Measurements from ENCODE around the gene GDPD4. TPM values are rescaled to one million over a fixed set of nuclear protein-coding genes. Genes with fewer than 3 reads are reported as not detected.

GDPD4 gene
- total RNA-seq, 1 donor from 2014 or later = not detected

GRCh38 chr11:77195071-77195755, 106.3 kb downstream of the GDPD4 start:
- Histone ChIP-seq H3K9me3 (ENCODE audit: control insufficient read depth in 3 of 3, low read length in 3 of 3) (no peaks in the 10 kb centered on the region), H3K4me1 (ENCODE audit: control insufficient read depth in 3 of 3, insufficient read depth in 3 of 3, low read length in 3 of 3) (peaks cover 0 to 9% (median 9%) of the 10 kb centered on the region in 3 donors), H3K4me3 (ENCODE audit: low read length in 3 of 3) (no peak overlapping the region), H3K36me3 (ENCODE audit: control insufficient read depth in 3 of 3, insufficient read depth in 3 of 3, low read length in 3 of 3) (peaks cover 0 to 2% (median 0%) of the 10 kb centered on the region in 3 donors), H3K27ac (ENCODE audit: low read depth, low read length) (no peak overlapping the region), H3K27me3 (ENCODE audit: control insufficient read depth in 3 of 3, insufficient read depth in 3 of 3, low read length in 3 of 3) (no peaks in the 10 kb centered on the region), H3K9ac (ENCODE audit: low read depth in 1 of 3, low read length in 3 of 3) (peak overlapping the region in 2 of 3 donors; percentile 33 to 43)

DNA sequence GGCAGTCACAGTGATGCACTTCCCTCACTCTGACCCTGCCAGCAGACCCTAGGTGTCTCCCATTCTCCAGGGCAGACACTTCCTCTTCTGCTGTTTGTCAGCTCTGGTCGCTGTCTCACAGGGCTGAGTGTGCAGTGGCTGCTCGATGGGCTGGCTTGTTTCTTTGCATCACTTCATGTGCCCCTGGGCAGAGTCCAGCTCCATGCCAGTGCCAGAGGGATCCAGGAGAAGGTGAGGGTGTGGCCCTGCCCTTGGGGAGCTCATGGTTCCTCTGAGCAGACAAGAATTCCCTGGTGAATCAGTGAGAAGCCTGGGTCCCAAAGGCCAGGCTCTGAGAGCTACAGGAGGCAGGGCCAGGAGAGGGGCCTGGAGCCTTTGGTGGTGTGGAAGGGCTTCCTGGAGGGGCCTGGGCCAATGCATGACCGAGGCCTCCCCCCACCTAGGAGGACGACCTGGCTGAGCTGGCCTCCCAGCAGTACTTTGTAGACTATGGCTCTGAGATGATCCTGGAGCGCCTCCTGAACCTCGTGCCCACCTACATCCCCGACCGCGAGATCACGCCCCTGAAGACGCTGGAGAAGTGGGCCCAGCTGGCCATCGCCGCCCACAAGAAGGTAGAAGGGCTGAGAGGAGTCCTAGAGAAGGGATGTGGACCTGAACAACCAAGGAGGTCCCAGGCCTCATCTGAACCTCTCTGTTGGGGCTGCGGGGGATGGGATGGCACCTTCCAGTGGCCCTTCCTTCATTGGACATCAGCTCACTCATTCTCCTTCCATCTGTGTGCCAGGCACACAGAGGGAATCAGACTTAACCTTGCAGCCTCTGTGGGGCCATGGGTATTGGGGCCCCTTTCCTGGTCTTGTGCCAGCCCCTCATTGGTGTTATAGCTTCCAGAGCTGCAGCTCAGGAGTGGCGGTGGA, 107.3 kb downstream of the GDPD4 start:
- Histone ChIP-seq H3K9me3 (ENCODE audit: control insufficient read depth in 3 of 3, low read length in 3 of 3) (no peaks in the 10 kb centered on the region), H3K4me1 (ENCODE audit: control insufficient read depth in 3 of 3, insufficient read depth in 3 of 3, low read length in 3 of 3) (peaks cover 0 to 9% (median 9%) of the 10 kb centered on the region in 3 donors), H3K27ac (ENCODE audit: low read depth, low read length) (no peak overlapping the region), H3K4me3 (ENCODE audit: low read length in 3 of 3) (no peak overlapping the region), H3K36me3 (ENCODE audit: control insufficient read depth in 3 of 3, insufficient read depth in 3 of 3, low read length in 3 of 3) (peaks cover 0 to 2% (median 0%) of the 10 kb centered on the region in 3 donors), H3K27me3 (ENCODE audit: control insufficient read depth in 3 of 3, insufficient read depth in 3 of 3, low read length in 3 of 3) (no peaks in the 10 kb centered on the region), H3K9ac (ENCODE audit: low read depth in 1 of 3, low read length in 3 of 3) (no peak overlapping the region)

GRCh38 chr11:77193167-77193566, 108.3 kb downstream of the GDPD4 start:
- H3K4me1 ChIP-seq (ENCODE audit: control insufficient read depth in 3 of 3, insufficient read depth in 3 of 3, low read length in 3 of 3) = peaks cover 0 to 9% (median 9%) of the 10 kb centered on the region in 3 donors

GRCh38 chr11:77191823-77192495, 109.5 kb downstream of the GDPD4 start:
- Histone ChIP-seq H3K36me3 (ENCODE audit: control insufficient read depth in 3 of 3, insufficient read depth in 3 of 3, low read length in 3 of 3) (peaks cover 0 to 2% (median 0%) of the 10 kb centered on the region in 3 donors), H3K4me3 (ENCODE audit: low read length in 3 of 3) (no peak overlapping the region)

More at GRCh38 chr11:77193167-77193566, 108.3 kb downstream of the GDPD4 start:
- Histone ChIP-seq H3K27ac (ENCODE audit: low read depth, low read length) (no peak overlapping the region), H3K9me3 (ENCODE audit: control insufficient read depth in 3 of 3, low read length in 3 of 3) (no peaks in the 10 kb centered on the region), H3K27me3 (ENCODE audit: control insufficient read depth in 3 of 3, insufficient read depth in 3 of 3, low read length in 3 of 3) (no peaks in the 10 kb centered on the region), H3K4me3 (ENCODE audit: low read length in 3 of 3) (no peak overlapping the region), H3K9ac (ENCODE audit: low read depth in 1 of 3, low read length in 3 of 3) (no peak overlapping the region), H3K36me3 (ENCODE audit: control insufficient read depth in 3 of 3, insufficient read depth in 3 of 3, low read length in 3 of 3) (peaks cover 0 to 2% (median 0%) of the 10 kb centered on the region in 3 donors)

DNA sequence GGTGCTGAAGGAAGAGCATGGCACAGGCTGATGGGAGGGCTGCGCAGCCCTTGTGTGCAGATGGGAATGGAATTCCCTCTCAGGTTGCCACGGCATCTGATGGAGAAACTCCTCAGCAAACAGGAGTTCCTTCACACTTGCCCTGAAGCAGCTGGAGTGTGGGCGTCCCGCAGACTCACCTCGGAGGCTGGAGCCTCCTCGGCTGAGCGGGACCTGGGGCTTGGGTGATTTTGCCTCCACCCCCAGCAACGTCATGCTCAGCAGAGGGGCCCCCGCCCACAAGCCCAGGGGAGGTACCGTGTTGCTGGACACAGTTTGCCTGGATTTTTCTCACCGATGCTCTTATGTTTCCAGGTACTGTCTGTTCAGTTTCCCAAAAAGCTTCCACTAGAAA, 110.1 kb downstream of the GDPD4 start:
- peaks cover 0 to 9% (median 9%) of the 10 kb centered on the region in 3 donors for H3K4me1 ChIP-seq (ENCODE audit: control insufficient read depth in 3 of 3, insufficient read depth in 3 of 3, low read length in 3 of 3)

More at GRCh38 chr11:77191823-77192495, 109.5 kb downstream of the GDPD4 start:
- H3K4me1 ChIP-seq (ENCODE audit: control insufficient read depth in 3 of 3, insufficient read depth in 3 of 3, low read length in 3 of 3) = peaks cover 0 to 9% (median 9%) of the 10 kb centered on the region in 3 donors
- no peaks in the 10 kb centered on the region for H3K9me3 ChIP-seq (ENCODE audit: control insufficient read depth in 3 of 3, low read length in 3 of 3)
- H3K9ac ChIP-seq (ENCODE audit: low read depth in 1 of 3, low read length in 3 of 3) = no peak overlapping the region
- H3K27me3 ChIP-seq (ENCODE audit: control insufficient read depth in 3 of 3, insufficient read depth in 3 of 3, low read length in 3 of 3) = no peaks in the 10 kb centered on the region
- H3K27ac ChIP-seq (ENCODE audit: low read depth, low read length) = no peak overlapping the region

DNA sequence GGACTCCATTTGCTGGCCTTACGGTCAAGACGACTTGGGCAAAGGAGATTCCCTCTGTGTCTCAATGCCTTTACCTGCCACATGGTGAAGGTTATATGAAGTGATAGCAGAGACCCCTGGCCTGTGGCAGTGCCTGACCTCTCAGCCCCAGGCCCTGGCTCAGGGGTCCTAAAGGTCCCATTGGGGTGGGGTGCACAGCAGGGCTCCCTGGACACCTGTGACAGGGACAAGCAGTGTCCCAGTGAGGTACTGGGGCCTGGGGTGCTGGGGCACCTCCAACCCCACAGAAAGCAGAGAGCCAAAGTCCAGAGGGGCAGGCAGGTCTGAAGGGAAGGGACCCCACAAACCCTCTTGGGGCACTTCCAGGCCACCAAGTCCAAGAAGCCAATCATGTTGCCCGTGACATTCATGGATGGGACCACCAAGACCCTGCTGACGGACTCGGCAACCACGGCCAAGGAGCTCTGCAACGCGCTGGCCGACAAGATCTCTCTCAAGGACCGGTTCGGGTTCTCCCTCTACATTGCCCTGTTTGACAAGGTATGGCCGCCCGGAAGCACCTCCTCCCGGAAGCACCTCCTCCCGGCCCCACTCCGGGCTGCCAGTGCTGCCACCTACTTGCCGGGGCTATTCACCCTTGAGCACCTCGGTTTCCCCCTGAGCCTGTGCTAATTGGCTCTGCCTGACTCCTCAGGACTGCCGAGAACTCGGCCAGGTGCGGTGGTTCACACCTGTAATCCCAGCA, 111.0 kb downstream of the GDPD4 start:
- H3K27me3 ChIP-seq (ENCODE audit: control insufficient read depth in 3 of 3, insufficient read depth in 3 of 3, low read length in 3 of 3) = no peaks in the 10 kb centered on the region
- no peak overlapping the region for H3K27ac ChIP-seq (ENCODE audit: low read depth, low read length)
- peaks cover 0 to 2% (median 0%) of the 10 kb centered on the region in 3 donors for H3K36me3 ChIP-seq (ENCODE audit: control insufficient read depth in 3 of 3, insufficient read depth in 3 of 3, low read length in 3 of 3)
- no peak overlapping the region for H3K9ac ChIP-seq (ENCODE audit: low read depth in 1 of 3, low read length in 3 of 3)
- no peaks in the 10 kb centered on the region for H3K9me3 ChIP-seq (ENCODE audit: control insufficient read depth in 3 of 3, low read length in 3 of 3)
- H3K4me3 ChIP-seq (ENCODE audit: low read length in 3 of 3) = no peak overlapping the region
- peaks cover 0 to 7% (median 7%) of the 10 kb centered on the region in 3 donors for H3K4me1 ChIP-seq (ENCODE audit: control insufficient read depth in 3 of 3, insufficient read depth in 3 of 3, low read length in 3 of 3)

More for the DNA sequence above, 110.1 kb downstream of the GDPD4 start:
- H3K9ac ChIP-seq (ENCODE audit: low read depth in 1 of 3, low read length in 3 of 3) = no peak overlapping the region
- H3K27ac ChIP-seq (ENCODE audit: low read depth, low read length) = no peak overlapping the region
- H3K27me3 ChIP-seq (ENCODE audit: control insufficient read depth in 3 of 3, insufficient read depth in 3 of 3, low read length in 3 of 3) = no peaks in the 10 kb centered on the region
- no peaks in the 10 kb centered on the region for H3K9me3 ChIP-seq (ENCODE audit: control insufficient read depth in 3 of 3, low read length in 3 of 3)
- H3K4me3 ChIP-seq (ENCODE audit: low read length in 3 of 3) = no peak overlapping the region
- H3K36me3 ChIP-seq (ENCODE audit: control insufficient read depth in 3 of 3, insufficient read depth in 3 of 3, low read length in 3 of 3) = peaks cover 0 to 2% (median 0%) of the 10 kb centered on the region in 3 donors

- no peaks in the 10 kb centered on the region for H3K9me3 ChIP-seq (ENCODE audit: control insufficient read depth in 3 of 3, low read length in 3 of 3)
- H3K27ac ChIP-seq (ENCODE audit: low read depth, low read length) = no peak overlapping the region
- H3K9ac ChIP-seq (ENCODE audit: low read depth in 1 of 3, low read length in 3 of 3) = no peak overlapping the region
- H3K4me3 ChIP-seq (ENCODE audit: low read length in 3 of 3) = no peak overlapping the region
- peaks cover 0 to 2% (median 0%) of the 10 kb centered on the region in 3 donors for H3K36me3 ChIP-seq (ENCODE audit: control insufficient read depth in 3 of 3, insufficient read depth in 3 of 3, low read length in 3 of 3)
- no peaks in the 10 kb centered on the region for H3K4me1 ChIP-seq (ENCODE audit: control insufficient read depth in 3 of 3, insufficient read depth in 3 of 3, low read length in 3 of 3)
- no peaks in the 10 kb centered on the region for H3K27me3 ChIP-seq (ENCODE audit: control insufficient read depth in 3 of 3, insufficient read depth in 3 of 3, low read length in 3 of 3)
Measured at GRCh38 chr11:77189588-77190210, 111.8 kb downstream of the GDPD4 start.

DNA sequence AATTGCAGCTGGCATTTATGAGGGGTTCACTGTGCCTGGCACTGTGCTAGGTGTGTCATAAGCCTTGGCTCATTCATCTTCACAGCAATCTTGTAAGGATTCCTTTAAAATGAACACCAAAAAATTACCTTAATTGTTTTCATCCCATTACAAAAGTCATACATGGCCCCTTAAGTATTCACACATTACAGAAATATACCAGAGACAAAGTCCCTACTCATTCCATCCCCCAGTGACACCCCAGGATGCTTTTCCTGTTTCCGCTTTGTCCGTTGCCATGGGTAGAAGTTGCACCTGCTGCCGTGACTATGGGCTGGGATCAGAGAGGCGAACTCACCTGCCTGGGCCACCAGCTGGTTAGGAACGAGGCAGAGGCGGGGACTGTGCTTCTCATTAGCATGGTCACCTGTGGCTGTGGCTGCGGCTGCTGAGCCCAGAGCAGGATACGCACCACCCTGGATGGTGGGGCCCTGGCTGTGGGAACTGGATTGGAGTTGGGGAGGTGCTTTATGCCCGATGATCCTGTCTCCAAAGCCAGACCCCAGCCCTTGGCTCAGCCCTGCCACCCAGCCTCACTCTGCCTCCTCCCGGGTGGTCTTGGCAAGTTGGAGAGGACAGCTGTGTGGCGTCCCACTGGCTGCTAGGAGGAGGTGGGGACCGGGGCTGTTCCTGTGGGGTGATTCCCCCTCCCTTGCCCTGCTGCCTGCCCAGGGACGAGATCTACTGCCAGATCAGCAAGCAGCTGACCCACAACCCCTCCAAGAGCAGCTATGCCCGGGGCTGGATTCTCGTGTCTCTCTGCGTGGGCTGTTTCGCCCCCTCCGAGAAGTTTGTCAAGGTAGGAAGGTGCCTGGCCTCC, 112.6 kb downstream of the GDPD4 start:
- Histone ChIP-seq H3K9ac (ENCODE audit: low read depth in 1 of 3, low read length in 3 of 3) (no peak overlapping the region), H3K27me3 (ENCODE audit: control insufficient read depth in 3 of 3, insufficient read depth in 3 of 3, low read length in 3 of 3) (no peaks in the 10 kb centered on the region), H3K9me3 (ENCODE audit: control insufficient read depth in 3 of 3, low read length in 3 of 3) (no peaks in the 10 kb centered on the region), H3K4me3 (ENCODE audit: low read length in 3 of 3) (no peak overlapping the region), H3K4me1 (ENCODE audit: control insufficient read depth in 3 of 3, insufficient read depth in 3 of 3, low read length in 3 of 3) (no peaks in the 10 kb centered on the region), H3K36me3 (ENCODE audit: control insufficient read depth in 3 of 3, insufficient read depth in 3 of 3, low read length in 3 of 3) (peaks cover 0 to 2% (median 0%) of the 10 kb centered on the region in 3 donors), H3K27ac (ENCODE audit: low read depth, low read length) (no peak overlapping the region)

All from skeletal muscle tissue (tissue), 4 donors.